COR-L47 (cell line): ENCODE data around the gene PARN.
"Not testable (repeated sequence)": the region's sequence is repeated elsewhere in the genome, so short reads cannot be mapped to it uniquely, and the experiment has no call there.

Source experiments
- DNase-seq: peaks from one replicate; lab custom pipeline; 2025; lab: John Stamatoyannopoulos, UW

The PARN gene

GRCh38 chr16:14437426-14437825, 192.6 kb downstream of the PARN start:
- no peak for DNase-seq

GRCh38 chr16:14436401-14436955, 193.6 kb downstream of the PARN start:
- no peak for DNase-seq

- no peak for DNase-seq
Measured at GRCh38 chr16:14434860-14435259, 195.2 kb downstream of the PARN start.

GRCh38 chr16:14428971-14429637, 201.0 kb downstream of the PARN start:
- not testable (repeated sequence) for DNase-seq

GRCh38 chr16:14428043-14428442, 202.0 kb downstream of the PARN start:
- no peak for DNase-seq

- DNase-seq: no peak
Measured at GRCh38 chr16:14427371-14427948, 202.6 kb downstream of the PARN start.

GRCh38 chr16:14424595-14424994, 205.5 kb downstream of the PARN start:
- no peak for DNase-seq

GRCh38 chr16:14423344-14423743, 206.7 kb downstream of the PARN start:
- DNase-seq: no peak

- DNase-seq: no peak
Measured at GRCh38 chr16:14420721-14421488, 209.2 kb downstream of the PARN start.

- not testable (repeated sequence) for DNase-seq
Measured at GRCh38 chr16:14420243-14420642, 209.8 kb downstream of the PARN start.

GRCh38 chr16:14419817-14420216, 210.2 kb downstream of the PARN start:
- no peak for DNase-seq

- no peak for DNase-seq
Measured at GRCh38 chr16:14418795-14419225, 211.2 kb downstream of the PARN start.

- no peak for DNase-seq
Measured at GRCh38 chr16:14416184-14416583, 213.9 kb downstream of the PARN start.

- DNase-seq: no peak
Measured at GRCh38 chr16:14415291-14415690, 214.8 kb downstream of the PARN start.

GRCh38 chr16:14409563-14409962, 220.5 kb downstream of the PARN start:
- DNase-seq: no peak

GRCh38 chr16:14407786-14408399, 222.2 kb downstream of the PARN start:
- no peak for DNase-seq

- DNase-seq: no peak
Measured at GRCh38 chr16:14405611-14406537, 224.2 kb downstream of the PARN start.

- not testable (repeated sequence) for DNase-seq
Measured at GRCh38 chr16:14403001-14403389, 227.1 kb downstream of the PARN start.

- not testable (repeated sequence) for DNase-seq
Measured at GRCh38 chr16:14402114-14403000, 227.7 kb downstream of the PARN start.

- not testable (repeated sequence) for DNase-seq
Measured at GRCh38 chr16:14401711-14402061, 228.4 kb downstream of the PARN start.
